KMS-11 (cell line): Measurements from ENCODE around the gene CDK14.
A peak's percentile ranks its signal among the peaks of the same experiment; 100 is the strongest.

Source experiments
- H2AFZ ChIP-seq: fragments of 200-600 bp; sonication (generic); 2 replicates; pipeline ENCODE4 v1.6.1; 2016; ENCODE audit warnings: antibody characterized with exemption, mixed run types, low read depth
- H3K27ac ChIP-seq: fragments of 200-600 bp; sonication (generic); 2 replicates; pipeline ENCODE4 v1.6.1; 2016; ENCODE audit warnings: mild to moderate bottlenecking, mixed run types
- H3K27me3 ChIP-seq: fragments of 200-600 bp; sonication (generic); 2 replicates; pipeline ENCODE4 v1.6.1; 2017; ENCODE audit warnings: mild to moderate bottlenecking, low read depth, mixed run types, moderate library complexity; ENCODE audit not compliant: insufficient read depth
- H3K36me3 ChIP-seq: fragments of 200-600 bp; sonication (generic); 2 replicates; pipeline ENCODE4 v1.6.1; 2017; ENCODE audit warnings: mild to moderate bottlenecking, mixed run types; ENCODE audit not compliant: insufficient read depth
- H3K4me1 ChIP-seq: fragments of 200-600 bp; sonication (generic); 2 replicates; pipeline ENCODE4 v1.6.1; 2016; ENCODE audit warnings: mild to moderate bottlenecking, low read depth, mixed run types; ENCODE audit not compliant: poor library complexity, severe bottlenecking
- H3K4me2 ChIP-seq: fragments of 200-600 bp; sonication (generic); 2 replicates; pipeline ENCODE4 v1.7.0; 2016; ENCODE audit warnings: mild to moderate bottlenecking, mixed run types
- H3K4me3 ChIP-seq: fragments of 200-600 bp; sonication (generic); IDR thresholded peaks from 2 replicates; pipeline ENCODE4 v1.6.1; 2017; ENCODE audit warnings: low read depth, low read length, mixed read lengths; ENCODE audit not compliant: insufficient read depth
- H3K79me2 ChIP-seq: fragments of 200-600 bp; sonication (generic); 2 replicates; pipeline ENCODE4 v1.6.1; 2016; ENCODE audit warnings: low read depth, mixed run types; ENCODE audit not compliant: insufficient read depth
- H3K9ac ChIP-seq: fragments of 200-600 bp; sonication (generic); 2 replicates; pipeline ENCODE4 v1.6.1; 2016; ENCODE audit warnings: mild to moderate bottlenecking, mixed run types
- H4K20me1 ChIP-seq: fragments of 200-600 bp; sonication (generic); 2 replicates; pipeline ENCODE4 v1.6.1; 2016; ENCODE audit warnings: mild to moderate bottlenecking, mixed run types; ENCODE audit not compliant: insufficient read depth
- TF ChIP-seq, protein P1 (sequence below): fragments of 200-600 bp; sonication (generic); conservative IDR thresholded peaks from 2 replicates; pipeline ENCODE4 v1.6.1; 2017; ENCODE audit warnings: low read depth, mild to moderate bottlenecking, antibody characterized with exemption, low read length, moderate library complexity, mixed read lengths

Gene CDK14

GRCh38 chr7:90889644-90890043 is 293.5 kb downstream of the CDK14 start:
- H3K4me2 ChIP-seq = no peak overlapping the region
- H3K27me3 ChIP-seq = no peaks in the 10 kb centered on the region
- H3K4me3 ChIP-seq = no peak overlapping the region
- no peak overlapping the region for H2AFZ ChIP-seq
- H3K36me3 ChIP-seq = no peaks in the 10 kb centered on the region
- H3K4me1 ChIP-seq = peaks cover 53% of the 10 kb centered on the region
- TF ChIP-seq, protein P1, sequence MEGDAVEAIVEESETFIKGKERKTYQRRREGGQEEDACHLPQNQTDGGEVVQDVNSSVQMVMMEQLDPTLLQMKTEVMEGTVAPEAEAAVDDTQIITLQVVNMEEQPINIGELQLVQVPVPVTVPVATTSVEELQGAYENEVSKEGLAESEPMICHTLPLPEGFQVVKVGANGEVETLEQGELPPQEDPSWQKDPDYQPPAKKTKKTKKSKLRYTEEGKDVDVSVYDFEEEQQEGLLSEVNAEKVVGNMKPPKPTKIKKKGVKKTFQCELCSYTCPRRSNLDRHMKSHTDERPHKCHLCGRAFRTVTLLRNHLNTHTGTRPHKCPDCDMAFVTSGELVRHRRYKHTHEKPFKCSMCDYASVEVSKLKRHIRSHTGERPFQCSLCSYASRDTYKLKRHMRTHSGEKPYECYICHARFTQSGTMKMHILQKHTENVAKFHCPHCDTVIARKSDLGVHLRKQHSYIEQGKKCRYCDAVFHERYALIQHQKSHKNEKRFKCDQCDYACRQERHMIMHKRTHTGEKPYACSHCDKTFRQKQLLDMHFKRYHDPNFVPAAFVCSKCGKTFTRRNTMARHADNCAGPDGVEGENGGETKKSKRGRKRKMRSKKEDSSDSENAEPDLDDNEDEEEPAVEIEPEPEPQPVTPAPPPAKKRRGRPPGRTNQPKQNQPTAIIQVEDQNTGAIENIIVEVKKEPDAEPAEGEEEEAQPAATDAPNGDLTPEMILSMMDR = no peak
- H3K9ac ChIP-seq = no peak overlapping the region
- no peak overlapping the region for H3K27ac ChIP-seq
- H4K20me1 ChIP-seq = peaks cover 5% of the 10 kb centered on the region; the same call in 1 of the 2 replicates
- peaks cover 43% of the 10 kb centered on the region; the same call in 1 of the 2 replicates for H3K79me2 ChIP-seq

DNA sequence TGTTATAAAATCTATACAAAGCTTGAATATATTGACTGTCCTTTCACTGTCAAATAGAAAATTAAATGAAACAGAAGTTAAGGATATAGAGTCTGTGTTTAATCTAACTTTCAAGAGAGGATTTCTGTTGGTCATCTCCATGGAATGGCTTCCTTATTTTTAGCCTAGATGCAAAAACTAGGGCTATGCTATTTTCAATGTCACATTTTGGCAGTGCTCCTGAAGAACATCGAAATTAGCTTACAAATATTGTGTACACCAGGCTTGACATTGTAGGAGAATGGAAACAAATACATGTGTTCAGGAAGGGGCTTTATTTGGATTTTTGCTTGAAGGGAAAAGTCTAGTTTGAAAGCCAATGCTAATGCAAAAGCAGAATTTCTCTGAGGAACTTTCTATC is 295.4 kb downstream of the CDK14 start:
- Histone ChIP-seq H3K27ac (no peak overlapping the region), H3K27me3 (no peaks in the 10 kb centered on the region), H3K4me2 (0 out of 2 replicates have a peak overlapping the region, but pooled peaks have one; percentile 22), H3K4me1 (peaks cover 65% of the 10 kb centered on the region), H3K36me3 (no peaks in the 10 kb centered on the region), H3K4me3 (no peak overlapping the region), H4K20me1 (peaks cover 5% of the 10 kb centered on the region; the same call in 1 of the 2 replicates), H3K9ac (no peak overlapping the region), H2AFZ (no peak overlapping the region), H3K79me2 (peaks cover 52% of the 10 kb centered on the region; the same call in 1 of the 2 replicates)
- TF ChIP-seq, protein P1 = no peak

DNA sequence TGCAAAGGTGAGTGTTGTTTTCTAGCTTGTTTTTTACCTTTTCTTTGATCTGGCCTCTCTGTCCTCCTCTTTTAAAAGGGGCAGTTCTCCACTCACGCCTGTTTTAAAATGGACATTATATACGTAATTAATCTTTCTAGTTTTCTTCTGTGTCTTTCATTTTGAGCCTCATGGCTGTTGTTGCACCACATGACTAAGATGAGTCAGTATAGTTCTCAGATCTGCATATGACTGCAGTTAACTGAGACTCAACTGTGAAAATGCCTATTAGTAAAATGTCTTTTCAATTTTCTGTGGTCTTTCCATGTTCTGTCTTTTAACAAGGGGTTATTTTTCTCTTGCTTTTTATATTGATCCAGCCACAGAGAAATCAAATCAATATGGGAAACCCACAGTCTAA is 296.1 kb downstream of the CDK14 start:
- Histone ChIP-seq H3K9ac (no peak overlapping the region), H3K27me3 (no peaks in the 10 kb centered on the region), H2AFZ (no peak overlapping the region), H3K4me2 (no peak overlapping the region), H3K36me3 (no peaks in the 10 kb centered on the region), H4K20me1 (peaks cover 5% of the 10 kb centered on the region; the same call in 1 of the 2 replicates), H3K79me2 (peaks cover 52% of the 10 kb centered on the region; the same call in 1 of the 2 replicates), H3K4me3 (no peak overlapping the region), H3K4me1 (peaks cover 71% of the 10 kb centered on the region), H3K27ac (0 out of 2 replicates have a peak overlapping the region, but pooled peaks have one; percentile 2)
- TF ChIP-seq, protein P1 = no peak

DNA sequence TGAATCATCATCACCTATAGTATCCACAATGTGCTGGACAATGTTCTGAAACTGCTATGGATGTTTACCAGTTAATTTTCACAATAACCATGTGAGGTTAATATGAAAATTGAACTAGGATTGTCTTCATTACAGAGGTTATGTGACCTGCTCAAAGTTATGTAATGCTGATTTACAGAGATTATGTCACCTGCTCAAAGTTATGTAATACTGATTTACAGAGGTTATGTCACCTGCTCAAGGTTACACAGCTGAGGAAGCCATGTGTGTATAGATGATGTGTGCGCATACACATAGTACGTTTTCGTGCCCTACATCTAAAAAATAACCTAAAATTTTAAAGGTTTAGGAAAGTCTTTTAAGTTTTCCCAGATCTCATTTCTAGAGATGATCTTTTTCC is 298.0 kb downstream of the CDK14 start:
- no peak overlapping the region for H3K9ac ChIP-seq
- H3K27ac ChIP-seq = no peak overlapping the region
- peaks cover 75% of the 10 kb centered on the region for H3K4me1 ChIP-seq
- TF ChIP-seq, protein P1 = no peak
- H3K79me2 ChIP-seq = peaks cover 56% of the 10 kb centered on the region; the same call in 1 of the 2 replicates
- no peak overlapping the region for H2AFZ ChIP-seq
- H4K20me1 ChIP-seq = peaks cover 5% of the 10 kb centered on the region; the same call in 1 of the 2 replicates
- no peaks in the 10 kb centered on the region for H3K36me3 ChIP-seq
- no peak overlapping the region for H3K4me3 ChIP-seq
- H3K27me3 ChIP-seq = no peaks in the 10 kb centered on the region
- H3K4me2 ChIP-seq = no peak overlapping the region
